ENCODE results near the gene HOXA13. TPM values are rescaled to one million over a fixed set of nuclear protein-coding genes. Genes with fewer than 3 reads are reported as not detected.
A peak's percentile ranks its signal among the peaks of the same experiment; 100 is the strongest.

HOXA13 gene
- total RNA-seq, 1 donor from 2014 or later: under 0.01 TPM

GRCh38 chr7:27180431-27181420, 19.2 kb downstream of the HOXA13 start:
- no peak for DNase-seq

DNA sequence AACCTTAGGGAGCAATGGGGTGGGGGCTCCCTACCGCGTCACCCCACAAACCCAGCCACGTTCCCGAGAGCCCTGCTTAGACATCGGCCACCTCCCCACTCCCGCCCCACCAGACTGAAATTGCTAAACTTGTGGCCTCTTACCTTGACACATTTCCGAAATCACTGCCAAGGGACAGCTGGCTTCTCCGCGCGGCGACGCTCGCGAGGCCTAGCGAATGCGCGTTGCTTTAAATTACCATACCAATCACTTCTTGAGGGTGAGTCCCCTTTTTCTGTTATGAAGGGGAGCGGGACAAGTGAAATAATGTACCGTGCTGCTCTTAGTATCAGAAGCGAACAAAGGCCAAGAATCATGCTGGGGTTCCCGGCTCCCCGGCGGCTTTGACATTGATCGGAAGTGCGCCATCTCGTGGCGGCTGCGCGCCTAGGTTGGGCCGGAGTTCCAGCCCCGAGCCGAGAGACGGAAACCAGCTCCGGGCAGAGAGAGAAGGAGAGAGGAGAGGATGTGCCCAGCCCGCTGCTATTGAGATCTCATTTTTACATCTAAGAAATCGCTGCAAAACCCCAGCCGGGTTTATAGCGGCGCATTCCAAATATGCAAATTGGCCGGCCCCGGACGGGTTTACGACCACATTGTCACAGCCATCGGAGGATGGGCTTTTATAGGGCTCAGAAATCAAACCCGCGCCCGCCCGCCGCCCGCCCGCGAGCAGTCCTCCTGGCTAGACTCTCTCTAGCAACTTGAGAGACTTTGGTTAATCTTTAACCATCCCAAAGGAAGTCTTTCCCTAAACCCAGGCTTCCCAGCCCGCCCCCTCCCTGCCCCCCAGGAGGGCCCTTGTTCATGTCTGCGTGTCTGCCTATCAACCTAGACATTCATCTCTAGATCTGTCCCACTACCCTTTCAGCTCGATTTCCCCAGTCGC, 20.1 kb downstream of the HOXA13 start:
- peak; percentile 84 for DNase-seq

GRCh38 chr7:27179030-27179429, 20.9 kb downstream of the HOXA13 start:
- DNase-seq: no peak

- DNase-seq: no peak
These were observed 21.5 kb downstream of the HOXA13 start for GRCh38 chr7:27178366-27178765.

- no peak for DNase-seq
These were observed 22.0 kb downstream of the HOXA13 start for GRCh38 chr7:27177795-27178320.

DNA sequence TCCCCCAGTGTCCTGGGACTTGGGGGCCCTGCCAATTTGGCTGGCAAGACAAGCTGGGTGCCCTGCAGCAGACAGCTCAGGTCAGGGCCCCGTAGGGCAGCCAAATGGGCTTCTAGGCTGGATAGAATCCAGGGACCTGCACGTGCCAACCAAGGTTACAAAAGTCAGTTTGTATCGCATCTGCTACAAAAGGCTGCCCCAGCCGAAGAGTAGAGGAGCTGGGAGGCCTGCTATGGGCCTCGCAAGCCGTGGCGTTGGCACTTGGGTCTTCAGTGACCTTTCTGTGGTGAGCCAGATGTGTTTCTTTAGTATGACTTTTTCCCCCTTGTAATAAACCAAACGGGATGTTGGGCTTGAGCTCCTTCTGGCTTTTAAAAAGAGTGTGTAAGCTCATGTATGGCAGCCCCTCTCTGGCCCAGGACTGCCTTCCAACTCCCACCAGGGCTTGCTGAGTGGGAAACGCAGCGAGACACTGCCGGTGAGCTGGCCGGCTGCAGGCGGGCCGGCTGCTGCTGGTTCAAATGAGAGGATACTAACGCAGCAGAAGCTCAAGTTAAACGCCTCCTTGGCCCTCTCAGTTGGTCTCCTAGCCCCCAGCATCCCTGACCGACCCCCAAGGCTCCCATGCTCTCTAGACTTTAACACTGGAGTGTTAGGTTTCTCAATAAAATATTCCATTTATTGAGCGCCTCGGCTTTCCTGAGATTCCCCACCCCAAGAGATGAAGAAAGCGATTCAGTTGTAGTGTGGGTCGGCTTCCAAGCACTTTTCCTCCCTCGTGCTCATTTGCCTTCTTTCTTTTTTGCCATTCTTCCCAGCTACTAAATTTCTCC, 22.7 kb downstream of the HOXA13 start:
- no peak for DNase-seq

DNA sequence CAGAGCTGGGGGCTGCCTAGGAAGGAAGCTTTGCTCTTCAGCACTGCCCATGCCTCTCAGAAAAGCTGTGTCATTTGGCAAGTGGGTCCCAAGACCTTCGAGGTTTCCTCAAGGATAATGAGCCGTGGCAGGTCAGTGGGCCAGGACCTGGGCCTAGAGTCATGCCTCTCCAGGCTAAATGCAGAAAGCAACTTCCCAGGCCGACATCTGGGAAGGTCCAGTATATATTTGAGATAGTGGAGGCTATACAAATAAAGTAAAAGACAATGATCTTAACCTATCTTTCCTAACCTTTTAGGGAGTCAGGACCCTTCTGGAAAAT, 23.4 kb downstream of the HOXA13 start:
- no peak for DNase-seq

- no peak for DNase-seq
These were observed 24.0 kb downstream of the HOXA13 start for GRCh38 chr7:27175626-27176523.

DNA sequence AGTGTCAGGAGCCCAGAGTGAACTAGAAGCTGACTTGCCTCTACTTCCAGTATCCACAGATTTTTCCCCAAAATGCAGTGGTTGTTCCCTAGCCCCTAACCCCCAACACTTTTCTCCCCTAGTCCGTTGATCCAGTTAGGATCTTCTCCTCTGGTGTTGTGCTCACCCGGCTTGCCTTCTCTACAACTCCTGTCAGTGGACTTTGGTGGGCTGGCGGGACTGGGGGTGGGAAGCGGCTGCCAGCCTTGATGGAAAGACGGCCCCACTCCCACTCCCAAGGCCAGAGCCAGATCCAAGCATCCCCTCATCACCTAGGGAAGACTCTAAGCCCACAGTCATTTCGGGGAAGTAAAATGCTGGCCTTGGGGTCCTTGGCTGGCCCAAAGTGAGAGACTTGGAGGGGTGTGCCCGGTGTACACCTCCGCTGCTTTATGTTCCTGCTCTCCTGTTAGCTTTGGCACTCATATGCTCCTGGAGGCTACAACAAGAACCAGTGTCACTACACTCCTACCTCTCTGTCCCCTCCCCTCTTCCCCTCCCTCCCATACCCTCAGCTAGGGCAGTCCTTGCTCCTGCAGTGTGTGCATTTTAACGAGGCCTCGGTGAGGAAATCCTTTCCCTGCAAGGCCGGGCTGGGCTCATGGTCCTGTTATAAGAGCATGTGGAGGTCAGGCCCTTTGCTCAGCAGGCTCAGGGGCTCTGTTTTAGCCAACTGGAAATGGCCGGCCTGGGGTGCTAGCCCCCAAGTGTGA, 24.8 kb downstream of the HOXA13 start:
- DNase-seq: no peak

GRCh38 chr7:27173956-27174873, 25.7 kb downstream of the HOXA13 start, which contains the start of gene HOXA10:
Gene HOXA10 (minus strand): TSS chr7:27174320. CDS start chr7:27174306, 14 bp downstream.
- DNase-seq: peak; percentile 45

GRCh38 chr7:27173511-27173955, 26.4 kb downstream of the HOXA13 start:
- no peak for DNase-seq

DNA sequence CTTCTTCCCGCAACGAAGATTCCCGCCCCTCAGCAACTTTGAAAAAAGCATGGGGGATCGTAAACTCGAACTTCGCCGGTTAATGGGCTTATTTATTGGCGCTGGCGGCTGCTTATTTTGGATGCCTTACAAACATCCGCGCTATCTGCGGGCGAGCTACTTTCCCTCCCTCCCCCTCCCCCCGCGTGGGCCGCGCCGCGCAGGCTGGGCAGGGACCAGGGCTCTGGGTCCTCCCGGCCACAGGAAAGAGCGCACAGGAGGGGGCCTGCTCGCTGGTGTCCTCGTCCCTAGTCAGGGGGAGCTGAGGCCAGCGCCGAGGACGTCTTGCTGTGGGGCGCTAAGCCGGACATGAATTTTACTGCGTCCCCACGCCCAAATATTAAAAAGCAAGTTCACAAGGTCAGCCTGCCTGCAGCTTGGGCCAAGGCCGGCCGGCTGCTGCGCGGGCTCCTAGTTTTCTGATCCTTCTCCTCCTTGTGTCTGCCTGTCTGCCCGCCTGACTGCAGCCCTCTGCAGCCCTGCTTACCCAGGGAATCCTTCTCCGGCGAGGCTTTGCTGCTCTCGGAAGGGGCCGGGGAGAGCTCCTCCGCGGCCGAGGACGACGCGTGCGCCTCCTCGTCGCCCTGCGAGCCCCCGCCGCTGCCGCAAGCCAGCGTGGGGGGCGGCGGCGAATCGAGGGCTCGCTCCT, 26.9 kb downstream of the HOXA13 start:
- DNase-seq: peak; percentile 61

DNA sequence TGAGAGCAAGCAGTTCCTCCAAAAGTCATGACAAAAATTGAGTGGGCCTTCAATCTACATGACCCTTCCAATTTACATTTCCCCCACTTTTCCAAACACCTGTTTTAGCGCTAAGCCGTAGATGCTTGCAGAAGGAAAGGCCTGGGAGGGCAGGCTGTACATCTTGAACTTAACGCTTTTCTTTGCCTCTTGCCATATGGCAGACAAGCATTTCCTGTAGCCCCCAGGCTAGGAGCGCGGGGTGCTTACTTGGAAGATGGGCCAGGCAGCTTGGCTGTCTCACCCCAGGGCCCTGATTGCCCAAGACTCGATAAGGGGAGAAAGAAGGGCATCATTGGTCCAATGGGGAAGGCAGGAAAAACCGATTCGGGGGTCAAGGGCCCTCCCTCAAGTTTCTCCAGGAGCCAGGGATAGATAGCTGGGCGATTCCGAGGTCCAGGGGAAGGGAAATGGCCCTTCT, 27.5 kb downstream of the HOXA13 start:
- no peak for DNase-seq

GRCh38 chr7:27171637-27172314, 28.1 kb downstream of the HOXA13 start:
- no peak for DNase-seq

DNA sequence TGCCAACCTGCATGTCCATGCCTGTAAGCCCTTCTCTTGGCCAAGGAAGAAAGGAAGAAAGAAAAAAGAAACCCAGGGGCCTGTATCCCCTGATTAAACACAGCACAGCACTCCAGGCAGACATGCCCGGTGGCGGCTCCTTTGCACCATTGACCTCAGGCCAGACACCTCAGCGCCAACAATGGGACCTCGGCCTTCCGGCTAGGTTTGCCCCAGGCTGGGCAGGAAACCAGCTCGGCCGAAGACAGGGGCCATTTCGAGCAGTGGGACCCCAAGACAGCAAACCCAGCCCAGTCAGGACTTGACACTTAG, 28.6 kb downstream of the HOXA13 start:
- DNase-seq: no peak

- no peak for DNase-seq
These were observed 29.2 kb downstream of the HOXA13 start for GRCh38 chr7:27170426-27171324.
